HCT116 (cell line): ENCODE measurements around the gene KDM2B. TPM values are rescaled to one million over a fixed set of nuclear protein-coding genes. Genes with fewer than 3 reads are reported as not detected.
A peak's percentile ranks its signal among the peaks of the same experiment; 100 is the strongest.

ENCODE experiments used
- ATAC-seq: fragments of 200-7000 bp; cut with Tn5 transposase; 2 replicates; pipeline ENCODE4 v1.9.1; 2020; ENCODE audit warnings: mild to moderate bottlenecking, moderate library complexity
- BruUV-seq: library from RNA; stranded (reverse); fragments of 400-500 nt; replicated peaks from 2 replicates; lab custom pipeline; 2021; lab: Mats Ljungman, UMichigan
- CTCF ChIA-PET: fragments of 300-600 bp; sonication (Branson Sonifier 250); formaldehyde crosslinking; loops from one replicate; lab custom pipeline; 2021; ENCODE audit warnings: antibody characterized with exemption; lab: Charles Lee
- POLR2A ChIA-PET: fragments of 300-600, 350-600 bp; sonication (Branson Sonifier 250); formaldehyde crosslinking; loops from one replicate; lab custom pipeline; 2021; ENCODE audit warnings: antibody characterized with exemption; lab: Charles Lee
- RAD21 ChIA-PET, 2 experiments: fragments of 300-600 bp; sonication (Branson Sonifier 250); formaldehyde crosslinking; loops; one replicate each; lab custom pipeline; 2023; ENCODE audit warnings: low total read pairs in 2 of 2; ENCODE audit not compliant: uncharacterized antibody in 2 of 2, unreplicated experiment in 2 of 2, low non-redundant PET in 1 of 2; lab: Charles Lee
- DNase-seq: peaks from one replicate; pipeline ENCODE4 v3.0.0-alpha.2; 2010; ENCODE audit warnings: low read depth, low spot score
- H2AFZ ChIP-seq: fragments of 200-600 bp; shearing (Covaris generic), sonication (generic); 2 replicates; pipeline ENCODE4 v1.6.1; 2017; ENCODE audit warnings: low read depth, mixed run types, mixed read lengths, antibody characterized with exemption, low read length; ENCODE audit not compliant: poor library complexity, severe bottlenecking
- H3K27ac ChIP-seq: 2 replicates; pipeline ENCODE4 v1.5.1; 2012; ENCODE audit warnings: low read depth, low read length
- H3K27me3 ChIP-seq: fragments of 200-600 bp; sonication (generic); 2 replicates; pipeline ENCODE4 v1.6.1; 2016; ENCODE audit warnings: mixed run types, low read length, mixed read lengths; ENCODE audit not compliant: insufficient read depth
- H3K36me3 ChIP-seq, 2 experiments: fragments of 200-500 bp in 1 of 2; fragments of 200-600 bp in 1 of 2; sonication (Bioruptor generic) in 1 of 2; sonication (generic) in 1 of 2; 2 replicates each; pipeline versions ENCODE4 v1.5.1 to v1.6.1; 2014 to 2016; ENCODE audit warnings: low read length in 2 of 2, inconsistent platforms in 1 of 2, mixed read lengths in 1 of 2, mixed run types in 1 of 2; ENCODE audit not compliant: insufficient read depth in 2 of 2, control insufficient read depth in 1 of 2
- H3K4me1 ChIP-seq, 2 experiments: fragments of 200-600 bp in 1 of 2; sonication (generic) in 1 of 2; 2 replicates each; pipeline versions ENCODE4 v1.5.1 to v1.6.1; 2012 to 2017; ENCODE audit warnings: low read length in 2 of 2, inconsistent platforms in 1 of 2, mild to moderate bottlenecking in 1 of 2, mixed read lengths in 1 of 2, mixed run types in 1 of 2, moderate library complexity in 1 of 2; ENCODE audit not compliant: insufficient read depth in 2 of 2, control insufficient read depth in 1 of 2
- H3K4me2 ChIP-seq: fragments of 200-600 bp; sonication (generic); 2 replicates; pipeline ENCODE4 v1.6.1; 2017; ENCODE audit warnings: mixed run types, low read length, mixed read lengths
- H3K4me3 ChIP-seq, 2 experiments: fragments of 200-600 bp in 1 of 2; sonication (generic) in 1 of 2; replicated peaks in 1 of 2; 2 replicates each; pipeline ENCODE4 v1.5.1; 2011 to 2016; ENCODE audit warnings: low read length in 2 of 2, control low read depth in 1 of 2, low read depth in 1 of 2, mild to moderate bottlenecking in 1 of 2, mixed read lengths in 1 of 2, mixed run types in 1 of 2
- H3K79me2 ChIP-seq: fragments of 200-600 bp; sonication (generic); 2 replicates; pipeline ENCODE4 v1.6.1; 2017; ENCODE audit warnings: mild to moderate bottlenecking, mixed run types, low read length, moderate library complexity, mixed read lengths; ENCODE audit not compliant: insufficient read depth
- H3K9ac ChIP-seq: fragments of 200-600 bp; sonication (generic); 2 replicates; pipeline ENCODE4 v1.6.1; 2016; ENCODE audit warnings: low read length, mixed read lengths
- H3K9me2 ChIP-seq: fragments of 200-600 bp; sonication (generic), shearing (Covaris generic); 2 replicates; pipeline ENCODE4 v1.6.1; 2017; ENCODE audit warnings: mixed run types, mild to moderate bottlenecking, moderate library complexity; ENCODE audit not compliant: insufficient read depth
- H3K9me3 ChIP-seq, 2 experiments: fragments of 200-500 bp in 1 of 2; fragments of 200-600 bp in 1 of 2; sonication (Bioruptor generic) in 1 of 2; sonication (generic) in 1 of 2; 2 replicates each; pipeline ENCODE4 v1.6.1; 2014 to 2017; ENCODE audit warnings: low read length in 2 of 2, mixed read lengths in 2 of 2, inconsistent platforms in 1 of 2, low read depth in 1 of 2, mild to moderate bottlenecking in 1 of 2, mixed run types in 1 of 2, moderate library complexity in 1 of 2; ENCODE audit not compliant: control insufficient read depth in 1 of 2, insufficient read depth in 1 of 2
- H4K20me1 ChIP-seq: fragments of 200-600 bp; sonication (generic), shearing (Covaris generic); 2 replicates; pipeline ENCODE4 v1.6.1; 2017; ENCODE audit warnings: mixed run types, mild to moderate bottlenecking, moderate library complexity; ENCODE audit not compliant: insufficient read depth
- EZH2 ChIP-seq: fragments of 200-600 bp; sonication (generic); IDR thresholded peaks from 2 replicates; pipeline ENCODE4 v1.6.1; 2017; ENCODE audit warnings: antibody characterized with exemption, mixed run types
- MAX ChIP-seq: IDR thresholded peaks from 2 replicates; pipeline ENCODE4 v1.6.1; 2012
- POLR2AphosphoS5 ChIP-seq: IDR thresholded peaks from 2 replicates; pipeline ENCODE4 v1.6.1; 2011; ENCODE audit warnings: mild to moderate bottlenecking, low read depth, low read length, moderate library complexity
- SIN3A ChIP-seq: IDR thresholded peaks from 2 replicates; pipeline ENCODE4 v1.6.1; 2012; ENCODE audit warnings: low read depth
- TCF7L2 ChIP-seq: IDR thresholded peaks from 2 replicates; pipeline ENCODE4 v1.7.0; 2011; ENCODE audit warnings: borderline replicate concordance, inconsistent platforms; ENCODE audit not compliant: insufficient read depth, insufficient read length; ENCODE audit errors: extremely low read depth
- ZBTB33 ChIP-seq: IDR thresholded peaks from 2 replicates; pipeline ENCODE4 v1.6.1; 2011; ENCODE audit warnings: mild to moderate bottlenecking, low read length, moderate library complexity; ENCODE audit not compliant: insufficient replicate concordance; ENCODE audit errors: extremely low read depth
- ZFX ChIP-seq: fragments of 450-650 bp; IDR thresholded peaks from 2 replicates; pipeline ENCODE4 v1.6.1; 2017
- intact Hi-C: fragments of 100-400 bp; cut with micrococcal nuclease; formaldehyde crosslinking; loops from 2 replicates; pipeline ENCODE4 v1.10.0; 2022
- total RNA-seq: library from RNA; stranded (reverse); gene quantifications from one replicate; pipeline ENCODE4 v1.2.1, GENCODE V29; 2021; ENCODE audit not compliant: unreplicated experiment
- TF ChIP-seq, protein P1 (sequence below), 3 experiments: fragments of 200-600 bp in 1 of 3; sonication (generic) in 1 of 3; IDR thresholded peaks in 2 of 3; conservative IDR thresholded peaks in 1 of 3; 2 replicates each; pipeline ENCODE4 v1.5.1; 2012 to 2017; ENCODE audit warnings: low read depth in 2 of 3, low read length in 2 of 3, antibody characterized with exemption in 1 of 3, borderline replicate concordance in 1 of 3, control low read depth in 1 of 3, mild to moderate bottlenecking in 1 of 3, mixed read lengths in 1 of 3, mixed run types in 1 of 3, moderate library complexity in 1 of 3; ENCODE audit not compliant: insufficient read depth in 1 of 3
- TF ChIP-seq, protein P2 (sequence below): IDR thresholded peaks from 2 replicates; pipeline ENCODE4 v1.6.1; 2012

The KDM2B gene
- total RNA-seq, 1 experiment from 2014 or later: 36.7 TPM

DNA sequence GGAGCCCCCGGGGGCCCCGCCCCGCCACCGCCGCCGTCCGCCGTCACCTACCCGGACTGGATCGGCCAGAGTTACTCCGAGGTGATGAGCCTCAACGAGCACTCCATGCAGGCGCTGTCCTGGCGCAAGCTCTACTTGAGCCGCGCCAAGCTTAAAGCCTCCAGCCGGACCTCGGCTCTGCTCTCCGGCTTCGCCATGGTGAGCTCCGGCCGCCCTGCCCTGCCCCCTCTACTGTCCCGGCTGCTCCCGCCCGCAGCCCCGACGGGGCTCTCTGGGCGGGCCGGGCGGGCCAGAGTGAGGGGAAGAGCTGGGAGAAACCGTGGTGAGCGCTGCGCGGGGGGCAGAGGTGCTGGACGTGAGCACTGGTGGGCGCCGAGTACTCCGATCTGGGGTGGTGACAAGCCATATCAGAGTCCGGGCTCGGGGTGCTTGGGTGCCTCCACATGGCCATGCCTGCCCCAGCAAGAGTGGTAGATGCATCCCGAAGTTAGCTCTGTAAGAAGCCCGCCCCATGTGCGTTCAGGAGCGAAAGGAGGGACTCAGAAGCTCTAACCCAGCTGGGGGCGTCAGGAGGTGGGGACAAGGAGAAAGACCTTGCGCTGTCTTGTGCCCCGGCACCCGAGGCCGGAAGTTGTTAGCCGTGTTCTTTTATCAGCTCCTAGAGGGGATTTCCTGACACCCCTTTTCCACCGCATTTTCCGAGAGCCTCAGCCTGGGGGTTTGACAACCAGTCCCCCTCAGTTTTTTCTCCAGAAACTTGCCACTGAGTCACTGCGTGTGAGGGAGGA, 46.2 kb upstream of the KDM2B start:
- no peak for DNase-seq
- H3K36me3 ChIP-seq: no peaks in the 10 kb centered on the region

DNA sequence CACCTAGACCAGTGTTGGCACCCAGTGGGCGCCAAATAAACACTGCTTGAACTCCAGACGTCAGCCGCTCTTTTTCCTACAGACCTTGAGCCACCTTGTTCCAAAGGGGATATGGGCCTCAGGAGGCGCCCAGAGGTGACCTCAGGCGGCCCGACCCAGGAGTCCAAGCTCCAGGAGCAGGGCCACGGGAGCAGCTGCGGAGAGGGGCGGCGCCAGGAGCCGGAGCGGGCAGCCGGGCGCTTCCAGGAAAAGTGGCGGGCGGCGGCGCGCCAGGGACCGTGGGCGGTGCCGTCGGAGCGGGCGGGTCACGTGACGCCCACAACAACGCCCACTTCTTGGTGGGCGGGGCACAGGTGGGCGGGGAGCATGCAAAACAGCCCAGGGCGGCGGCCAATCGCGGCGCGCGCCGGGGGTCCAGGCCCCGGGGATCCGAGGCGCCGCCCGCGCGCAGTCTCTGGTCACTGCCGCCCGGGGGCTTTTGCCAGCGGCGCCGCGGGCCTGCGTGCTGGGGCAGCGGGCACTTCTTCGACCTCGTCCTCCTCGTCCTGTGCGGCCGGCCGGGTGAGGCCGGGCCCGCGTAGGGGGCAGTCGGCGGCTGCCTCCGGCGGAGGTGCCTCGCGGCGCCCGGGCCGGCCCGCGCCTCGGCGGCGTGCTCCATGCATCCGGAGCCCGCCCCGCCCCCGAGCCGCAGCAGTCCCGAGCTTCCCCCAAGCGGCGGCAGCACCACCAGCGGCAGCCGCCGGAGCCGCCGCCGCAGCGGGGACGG, 45.4 kb upstream of the KDM2B start, which contains the start of gene ORAI1:
TSS of gene ORAI1 (plus strand) at position 444 of the 766 bp plus-strand sequence.
- ChIA-PET RAD21 (interaction anchor here (0.6 to 2.4 kb wide), 3 partner anchors 58 to 74 kb away, joined by 3 to 10 read pairs (median 5); no protein-coding TSS in a partner anchor), CTCF (interaction anchor here (0.9 to 4.2 kb wide), 4 partner anchors 38 to 168 kb away, joined by 3 to 27 read pairs (median 4); partner anchors contain the start of gene TMEM120B), POLR2A (interaction anchor here (1.2 to 1.6 kb wide), 4 partner anchors 9 to 46 kb away, joined by 3 to 7 read pairs (median 3); no protein-coding TSS in a partner anchor)
- no peaks in the 10 kb centered on the region for H3K27me3 ChIP-seq
- DNase-seq: peak; percentile 83
- H3K4me3 ChIP-seq: peak within 1 kb of the TSS; percentile 86 to 87
- intact Hi-C loops: loop anchor here (5.0 kb wide), 2 partner anchors 36 to 124 kb away; no protein-coding TSS in a partner anchor
- H3K9ac ChIP-seq: peak within 1 kb of the TSS; percentile 95
- H3K9me3 ChIP-seq: no peaks in the 10 kb centered on the region
- peak within 1 kb of the TSS; percentile 79 for H3K27ac ChIP-seq
- no peaks in the 10 kb centered on the region for H3K36me3 ChIP-seq
- no TSS peak for BruUV-seq
- H3K79me2 ChIP-seq: peaks cover 40% of the 10 kb centered on the region
- peak; percentile 79 for ATAC-seq
- H3K4me1 ChIP-seq: peaks cover 30 to 48% of the 10 kb centered on the region in 2 experiments
- no peak within 1 kb of the TSS for H2AFZ ChIP-seq
- H3K9me2 ChIP-seq: no peaks in the 10 kb centered on the region
- H3K4me2 ChIP-seq: peak within 1 kb of the TSS; percentile 96
- no peaks in the 10 kb centered on the region for H4K20me1 ChIP-seq
- TF ChIP-seq POLR2AphosphoS5: peak; percentile 95
- no peak for TF ChIP-seq EZH2
- TF ChIP-seq ZBTB33: no peak
- peak; percentile 36 for TF ChIP-seq TCF7L2
- TF ChIP-seq, protein P1, sequence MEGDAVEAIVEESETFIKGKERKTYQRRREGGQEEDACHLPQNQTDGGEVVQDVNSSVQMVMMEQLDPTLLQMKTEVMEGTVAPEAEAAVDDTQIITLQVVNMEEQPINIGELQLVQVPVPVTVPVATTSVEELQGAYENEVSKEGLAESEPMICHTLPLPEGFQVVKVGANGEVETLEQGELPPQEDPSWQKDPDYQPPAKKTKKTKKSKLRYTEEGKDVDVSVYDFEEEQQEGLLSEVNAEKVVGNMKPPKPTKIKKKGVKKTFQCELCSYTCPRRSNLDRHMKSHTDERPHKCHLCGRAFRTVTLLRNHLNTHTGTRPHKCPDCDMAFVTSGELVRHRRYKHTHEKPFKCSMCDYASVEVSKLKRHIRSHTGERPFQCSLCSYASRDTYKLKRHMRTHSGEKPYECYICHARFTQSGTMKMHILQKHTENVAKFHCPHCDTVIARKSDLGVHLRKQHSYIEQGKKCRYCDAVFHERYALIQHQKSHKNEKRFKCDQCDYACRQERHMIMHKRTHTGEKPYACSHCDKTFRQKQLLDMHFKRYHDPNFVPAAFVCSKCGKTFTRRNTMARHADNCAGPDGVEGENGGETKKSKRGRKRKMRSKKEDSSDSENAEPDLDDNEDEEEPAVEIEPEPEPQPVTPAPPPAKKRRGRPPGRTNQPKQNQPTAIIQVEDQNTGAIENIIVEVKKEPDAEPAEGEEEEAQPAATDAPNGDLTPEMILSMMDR (IDR thresholded peaks at IDR 0.05 in 2 of 3, conservative IDR thresholded peaks at IDR 0.05 in 1 of 3; ENCODE audit: borderline replicate concordance in 1 of 3, insufficient read depth in 1 of 3, low read depth in 2 of 3, low read length in 2 of 3): no peak
- TF ChIP-seq MAX: peak; percentile 62; the same call in 1 of the 2 replicates
- no peak for TF ChIP-seq SIN3A

More for the DNA sequence above, 46.2 kb upstream of the KDM2B start:
- Histone ChIP-seq H3K4me2 (peak overlapping the region; percentile 96), H3K9me2 (no peaks in the 10 kb centered on the region), H3K27ac (peak overlapping the region; percentile 79), H2AFZ (no peak overlapping the region), H3K79me2 (peaks cover 46% of the 10 kb centered on the region), H3K9me3 (no peaks in the 10 kb centered on the region), H4K20me1 (no peaks in the 10 kb centered on the region), H3K9ac (peak overlapping the region; percentile 95), H3K4me3 (peak overlapping the region; percentile 86 to 87), H3K27me3 (no peaks in the 10 kb centered on the region), H3K4me1 (peaks cover 30 to 49% of the 10 kb centered on the region in 2 experiments)
- TF ChIP-seq, protein P2, sequence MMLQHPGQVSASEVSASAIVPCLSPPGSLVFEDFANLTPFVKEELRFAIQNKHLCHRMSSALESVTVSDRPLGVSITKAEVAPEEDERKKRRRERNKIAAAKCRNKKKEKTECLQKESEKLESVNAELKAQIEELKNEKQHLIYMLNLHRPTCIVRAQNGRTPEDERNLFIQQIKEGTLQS: no peak
- TF ChIP-seq ZFX: peak; percentile 47; the same call in 1 of the 2 replicates
- TF ChIP-seq TCF7L2: no peak
- ChIA-PET RAD21 (interaction anchor here (0.6 to 2.4 kb wide), 3 partner anchors 58 to 75 kb away, joined by 3 to 10 read pairs (median 5); no protein-coding TSS in a partner anchor), CTCF (interaction anchor here (0.6 to 4.2 kb wide), 4 partner anchors 10 to 167 kb away, joined by 3 to 27 read pairs (median 4); no protein-coding TSS in a partner anchor), POLR2A (interaction anchor here (0.6 to 1.6 kb wide), 7 partner anchors 8 to 1544 kb away, joined by 3 to 7 read pairs (median 3); no protein-coding TSS in a partner anchor)
- peak; percentile 45 for ATAC-seq
- TSS peak; percentile 39 for BruUV-seq
- intact Hi-C loops: loop anchor here (5.0 kb wide), 2 partner anchors 35 to 125 kb away; no protein-coding TSS in a partner anchor
